GM18907 (cell line): Measurements from ENCODE around the gene HAUS3.
"Not testable (repeated sequence)": the region's sequence is repeated elsewhere in the genome, so short reads cannot be mapped to it uniquely, and the experiment has no call there.

Source experiments
- ATAC-seq: cut with Tn5 transposase; IDR thresholded peaks from one replicate; pipeline ENCODE4 v1.9.1; 2021; ENCODE audit warnings: mild to moderate bottlenecking, moderate library complexity; ENCODE audit not compliant: unreplicated experiment

The HAUS3 gene

GRCh38 chr4:2276581-2277325 lies 34.8 kb upstream of the HAUS3 start:
- ATAC-seq: no peak

GRCh38 chr4:2275546-2276251 lies 33.8 kb upstream of the HAUS3 start:
- no peak for ATAC-seq

GRCh38 chr4:2275044-2275397 lies 33.1 kb upstream of the HAUS3 start:
- not testable (repeated sequence) for ATAC-seq

- no peak for ATAC-seq
Observed at GRCh38 chr4:2274320-2275043, 32.6 kb upstream of the HAUS3 start.

- no peak for ATAC-seq
Observed at GRCh38 chr4:2273657-2274319, 31.9 kb upstream of the HAUS3 start.

- no peak for ATAC-seq
Observed at GRCh38 chr4:2273221-2273620, 31.3 kb upstream of the HAUS3 start.

- ATAC-seq: no peak
Observed at GRCh38 chr4:2272828-2273120, 30.9 kb upstream of the HAUS3 start.

GRCh38 chr4:2272026-2272827 lies 30.3 kb upstream of the HAUS3 start:
- ATAC-seq: no peak

- no peak for ATAC-seq
Observed at GRCh38 chr4:2271279-2272025, 29.5 kb upstream of the HAUS3 start.

- no peak for ATAC-seq
Observed at GRCh38 chr4:2270341-2271165, 28.6 kb upstream of the HAUS3 start.

GRCh38 chr4:2269618-2270163 lies 27.8 kb upstream of the HAUS3 start:
- no peak for ATAC-seq

- ATAC-seq: no peak
Observed at GRCh38 chr4:2269206-2269531, 27.2 kb upstream of the HAUS3 start.

GRCh38 chr4:2268357-2269205 lies 26.7 kb upstream of the HAUS3 start:
- no peak for ATAC-seq

- no peak for ATAC-seq
Observed at GRCh38 chr4:2267841-2268240, 25.9 kb upstream of the HAUS3 start.

- no peak for ATAC-seq
Observed at GRCh38 chr4:2267320-2267811, 25.4 kb upstream of the HAUS3 start.

- ATAC-seq: no peak
Observed at GRCh38 chr4:2266821-2267220, 24.9 kb upstream of the HAUS3 start.

GRCh38 chr4:2266181-2266580 lies 24.3 kb upstream of the HAUS3 start:
- ATAC-seq: no peak
